ENCODE results near the gene TRMT2A.

DNA sequence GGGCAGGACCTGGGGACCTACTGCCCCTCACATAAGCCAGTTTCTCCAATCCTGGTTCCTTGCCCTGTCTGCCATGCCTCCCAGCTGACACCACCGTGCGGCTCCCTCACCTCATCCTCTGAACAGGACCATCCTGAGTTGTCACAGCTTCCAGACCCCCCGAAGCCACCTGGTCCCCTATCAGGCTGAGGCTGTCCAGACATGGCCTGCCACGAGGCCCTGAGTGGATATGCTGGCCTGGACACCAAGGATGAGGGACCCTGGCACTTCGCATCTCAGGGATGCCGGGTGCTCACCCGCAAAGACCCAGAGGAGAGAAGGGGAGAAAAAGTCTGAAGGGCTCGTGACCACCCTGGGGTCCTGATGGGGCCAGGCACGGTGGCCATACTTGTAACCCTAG lies 49.7 kb upstream of the TRMT2A start:
- TF ChIP-seq, protein P1, sequence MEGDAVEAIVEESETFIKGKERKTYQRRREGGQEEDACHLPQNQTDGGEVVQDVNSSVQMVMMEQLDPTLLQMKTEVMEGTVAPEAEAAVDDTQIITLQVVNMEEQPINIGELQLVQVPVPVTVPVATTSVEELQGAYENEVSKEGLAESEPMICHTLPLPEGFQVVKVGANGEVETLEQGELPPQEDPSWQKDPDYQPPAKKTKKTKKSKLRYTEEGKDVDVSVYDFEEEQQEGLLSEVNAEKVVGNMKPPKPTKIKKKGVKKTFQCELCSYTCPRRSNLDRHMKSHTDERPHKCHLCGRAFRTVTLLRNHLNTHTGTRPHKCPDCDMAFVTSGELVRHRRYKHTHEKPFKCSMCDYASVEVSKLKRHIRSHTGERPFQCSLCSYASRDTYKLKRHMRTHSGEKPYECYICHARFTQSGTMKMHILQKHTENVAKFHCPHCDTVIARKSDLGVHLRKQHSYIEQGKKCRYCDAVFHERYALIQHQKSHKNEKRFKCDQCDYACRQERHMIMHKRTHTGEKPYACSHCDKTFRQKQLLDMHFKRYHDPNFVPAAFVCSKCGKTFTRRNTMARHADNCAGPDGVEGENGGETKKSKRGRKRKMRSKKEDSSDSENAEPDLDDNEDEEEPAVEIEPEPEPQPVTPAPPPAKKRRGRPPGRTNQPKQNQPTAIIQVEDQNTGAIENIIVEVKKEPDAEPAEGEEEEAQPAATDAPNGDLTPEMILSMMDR (IDR thresholded peaks at IDR 0.05; ENCODE audit: insufficient read depth, low read length) = no peak
- TF ChIP-seq GABPA (IDR thresholded peaks at IDR 0.05; ENCODE audit: low read depth) = no peak
